ENCODE data around the gene PRIMPOL.

PRIMPOL gene

GRCh38 chr4:184668096-184668495, 18.6 kb downstream of the PRIMPOL start:
- DNase-seq (ENCODE audit: low read depth) = no peak

GRCh38 chr4:184668511-184669114, 19.1 kb downstream of the PRIMPOL start:
- DNase-seq (ENCODE audit: low read depth) = peak; percentile 29

- DNase-seq (ENCODE audit: low read depth) = no peak
Observed at GRCh38 chr4:184669251-184669650, 19.7 kb downstream of the PRIMPOL start.

GRCh38 chr4:184671101-184671500, 21.6 kb downstream of the PRIMPOL start:
- DNase-seq (ENCODE audit: low read depth) = no peak

- no peak for DNase-seq (ENCODE audit: low read depth)
Observed at GRCh38 chr4:184672741-184673140, 23.2 kb downstream of the PRIMPOL start.

- no peak for DNase-seq (ENCODE audit: low read depth)
Observed at GRCh38 chr4:184674011-184674410, 24.5 kb downstream of the PRIMPOL start.

- DNase-seq (ENCODE audit: low read depth) = no peak
Observed at GRCh38 chr4:184675018-184675417, 25.5 kb downstream of the PRIMPOL start.

GRCh38 chr4:184675821-184676492, 26.4 kb downstream of the PRIMPOL start:
- DNase-seq (ENCODE audit: low read depth) = no peak

- no peak for DNase-seq (ENCODE audit: low read depth)
Observed at GRCh38 chr4:184680698-184681097, 31.2 kb downstream of the PRIMPOL start.

- no peak for DNase-seq (ENCODE audit: low read depth)
Observed at GRCh38 chr4:184681916-184682315, 32.4 kb downstream of the PRIMPOL start.

- DNase-seq (ENCODE audit: low read depth) = peak; percentile 17
Observed at GRCh38 chr4:184684491-184685189, 35.1 kb downstream of the PRIMPOL start.

- DNase-seq (ENCODE audit: low read depth) = no peak
Observed at GRCh38 chr4:184688005-184688404, 38.5 kb downstream of the PRIMPOL start.

GRCh38 chr4:184688447-184688846, 38.9 kb downstream of the PRIMPOL start:
- DNase-seq (ENCODE audit: low read depth) = peak; percentile 92

GRCh38 chr4:184689681-184690080, 40.1 kb downstream of the PRIMPOL start:
- peak; percentile 17 for DNase-seq (ENCODE audit: low read depth)

- peak; percentile 7 for DNase-seq (ENCODE audit: low read depth)
Observed at GRCh38 chr4:184693056-184693455, 43.5 kb downstream of the PRIMPOL start.

GRCh38 chr4:184694412-184694956, 44.9 kb downstream of the PRIMPOL start:
- no peak for DNase-seq (ENCODE audit: low read depth)

GRCh38 chr4:184695178-184695896, 45.8 kb downstream of the PRIMPOL start:
- DNase-seq (ENCODE audit: low read depth) = no peak

- no peak for DNase-seq (ENCODE audit: low read depth)
Observed at GRCh38 chr4:184697956-184698355, 48.4 kb downstream of the PRIMPOL start.

- peak; percentile 54 for DNase-seq (ENCODE audit: low read depth)
Observed at GRCh38 chr4:184699941-184700340, 50.4 kb downstream of the PRIMPOL start.

GRCh38 chr4:184702114-184702513, 52.6 kb downstream of the PRIMPOL start:
- no peak for DNase-seq (ENCODE audit: low read depth)

GRCh38 chr4:184705692-184706091, 56.2 kb downstream of the PRIMPOL start:
- no peak for DNase-seq (ENCODE audit: low read depth)

- DNase-seq (ENCODE audit: low read depth) = no peak
Observed at GRCh38 chr4:184706453-184706852, 56.9 kb downstream of the PRIMPOL start.

Measured in EH (cell line).